Neural crest cell (in vitro differentiated cells): Measurements from ENCODE around the gene ATP2A2. TPM values are rescaled to one million over a fixed set of nuclear protein-coding genes. Genes with fewer than 3 reads are reported as not detected.

ENCODE experiments used
- DNase-seq: peaks from one replicate; pipeline ENCODE4 v3.0.0; 2021; ENCODE audit warnings: low read depth, mixed read lengths, low spot score
- H3K27ac Mint-ChIP-seq: one replicate; pipeline ENCODE4 v1.8.0; 2021; ENCODE audit warnings: mild to moderate bottlenecking, mixed read lengths; ENCODE audit not compliant: unreplicated experiment
- H3K27me3 Mint-ChIP-seq: 2 replicates; pipeline ENCODE4 v1.8.0; 2021; ENCODE audit warnings: low read depth, mild to moderate bottlenecking, mixed read lengths
- H3K36me3 Mint-ChIP-seq: 2 replicates; pipeline ENCODE4 v1.8.0; 2021; ENCODE audit warnings: low read depth, mild to moderate bottlenecking, mixed read lengths
- H3K4me1 Mint-ChIP-seq: 2 replicates; pipeline ENCODE4 v1.8.0; 2021; ENCODE audit warnings: mixed read lengths
- H3K4me3 Mint-ChIP-seq: one replicate; pipeline ENCODE4 v1.8.0; 2021; ENCODE audit warnings: mild to moderate bottlenecking, mixed read lengths
- H3K9me3 Mint-ChIP-seq: 2 replicates; pipeline ENCODE4 v1.8.0; 2021; ENCODE audit warnings: mixed read lengths
- total RNA-seq: library from RNA; stranded (reverse); gene quantifications from 2 replicates; pipeline ENCODE4 v1.2.1, GENCODE V29; 2021
- TF ChIP-seq, protein P1 (sequence below): fragments of 200-600 bp; sonication (generic); conservative IDR thresholded peaks from 2 replicates; pipeline ENCODE4 v1.5.0; 2021; ENCODE audit warnings: antibody characterized with exemption, mild to moderate bottlenecking

ATP2A2 gene
- total RNA-seq, 1 donor from 2014 or later: 242 TPM

DNA sequence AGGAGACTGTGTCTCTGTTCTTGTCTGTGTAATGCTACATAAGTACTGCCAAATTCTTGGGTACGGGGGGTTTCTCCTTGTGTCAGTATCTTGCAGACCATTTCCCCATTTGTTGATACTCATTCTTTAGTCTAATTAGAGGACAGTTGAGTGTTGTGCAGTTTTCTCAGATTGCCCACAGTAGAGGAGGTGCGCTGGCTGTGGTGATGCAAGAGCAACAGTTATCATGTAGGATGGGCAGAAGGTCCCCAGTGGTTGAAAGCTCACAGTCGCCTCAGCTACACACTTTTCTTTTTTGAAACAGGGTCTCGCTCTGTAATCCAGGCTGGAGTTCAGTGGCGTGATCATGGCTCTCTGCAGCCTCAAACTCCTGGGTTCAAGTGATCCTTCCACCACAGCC, 37.8 kb upstream of the ATP2A2 start:
- Mint-ChIP-seq H3K27me3 (no peaks in the 10 kb centered on the region), H3K27ac (no peak overlapping the region), H3K4me1 (peaks cover 23% of the 10 kb centered on the region), H3K4me3 (no peak overlapping the region), H3K9me3 (no peaks in the 10 kb centered on the region), H3K36me3 (peaks cover 21% of the 10 kb centered on the region)
- TF ChIP-seq, protein P1, sequence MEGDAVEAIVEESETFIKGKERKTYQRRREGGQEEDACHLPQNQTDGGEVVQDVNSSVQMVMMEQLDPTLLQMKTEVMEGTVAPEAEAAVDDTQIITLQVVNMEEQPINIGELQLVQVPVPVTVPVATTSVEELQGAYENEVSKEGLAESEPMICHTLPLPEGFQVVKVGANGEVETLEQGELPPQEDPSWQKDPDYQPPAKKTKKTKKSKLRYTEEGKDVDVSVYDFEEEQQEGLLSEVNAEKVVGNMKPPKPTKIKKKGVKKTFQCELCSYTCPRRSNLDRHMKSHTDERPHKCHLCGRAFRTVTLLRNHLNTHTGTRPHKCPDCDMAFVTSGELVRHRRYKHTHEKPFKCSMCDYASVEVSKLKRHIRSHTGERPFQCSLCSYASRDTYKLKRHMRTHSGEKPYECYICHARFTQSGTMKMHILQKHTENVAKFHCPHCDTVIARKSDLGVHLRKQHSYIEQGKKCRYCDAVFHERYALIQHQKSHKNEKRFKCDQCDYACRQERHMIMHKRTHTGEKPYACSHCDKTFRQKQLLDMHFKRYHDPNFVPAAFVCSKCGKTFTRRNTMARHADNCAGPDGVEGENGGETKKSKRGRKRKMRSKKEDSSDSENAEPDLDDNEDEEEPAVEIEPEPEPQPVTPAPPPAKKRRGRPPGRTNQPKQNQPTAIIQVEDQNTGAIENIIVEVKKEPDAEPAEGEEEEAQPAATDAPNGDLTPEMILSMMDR: no peak
- DNase-seq: no peak

DNA sequence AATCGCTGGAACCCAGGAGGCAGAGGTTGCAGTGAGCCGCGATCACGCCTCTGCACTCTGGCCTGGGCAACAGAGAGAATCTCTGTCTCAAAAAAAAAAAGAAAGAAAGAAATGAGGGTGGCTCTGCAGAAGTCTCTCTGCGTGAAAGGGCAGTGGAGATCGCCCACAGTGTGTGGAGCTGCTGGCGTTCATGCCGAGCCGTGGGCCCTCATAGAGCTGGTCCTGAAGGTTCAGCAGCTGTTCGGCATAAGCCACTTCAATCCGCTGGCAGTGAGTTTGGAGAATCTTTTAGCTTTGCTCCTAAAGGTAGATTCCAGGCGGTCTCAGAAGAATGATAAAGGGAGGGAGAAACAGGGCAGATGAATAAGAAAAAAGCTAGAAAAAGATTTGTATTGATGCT, 36.7 kb upstream of the ATP2A2 start:
- H3K36me3 Mint-ChIP-seq: peaks cover 19% of the 10 kb centered on the region
- H3K27ac Mint-ChIP-seq: no peak overlapping the region
- no peak overlapping the region for H3K4me3 Mint-ChIP-seq
- no peaks in the 10 kb centered on the region for H3K9me3 Mint-ChIP-seq
- TF ChIP-seq, protein P1: no peak
- DNase-seq: no peak
- peaks cover 23% of the 10 kb centered on the region for H3K4me1 Mint-ChIP-seq
- H3K27me3 Mint-ChIP-seq: no peaks in the 10 kb centered on the region

DNA sequence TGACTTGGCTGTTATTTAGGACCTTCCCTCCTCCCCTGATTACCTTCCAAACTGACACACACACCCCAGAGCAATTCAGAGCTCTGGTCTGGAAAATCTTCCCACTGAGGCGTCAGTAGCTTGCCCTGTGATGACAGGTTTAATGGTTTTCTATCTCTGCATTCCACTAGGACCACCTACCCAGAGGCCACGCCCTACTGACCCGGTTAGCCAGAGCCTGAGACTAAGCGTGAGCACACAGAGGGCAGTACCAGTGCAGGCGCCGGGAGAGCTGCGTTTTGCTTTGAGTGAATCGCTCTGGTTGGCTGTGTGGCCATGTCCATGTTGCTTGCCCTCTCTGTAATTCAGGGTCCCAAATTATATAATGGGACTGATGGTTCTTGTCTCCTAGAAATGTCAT, 36.2 kb upstream of the ATP2A2 start:
- no peaks in the 10 kb centered on the region for H3K9me3 Mint-ChIP-seq
- peaks cover 17% of the 10 kb centered on the region for H3K36me3 Mint-ChIP-seq
- H3K27ac Mint-ChIP-seq: no peak overlapping the region
- no peaks in the 10 kb centered on the region for H3K27me3 Mint-ChIP-seq
- no peak for DNase-seq
- TF ChIP-seq, protein P1: no peak
- H3K4me3 Mint-ChIP-seq: no peak overlapping the region
- H3K4me1 Mint-ChIP-seq: peaks cover 23% of the 10 kb centered on the region

DNA sequence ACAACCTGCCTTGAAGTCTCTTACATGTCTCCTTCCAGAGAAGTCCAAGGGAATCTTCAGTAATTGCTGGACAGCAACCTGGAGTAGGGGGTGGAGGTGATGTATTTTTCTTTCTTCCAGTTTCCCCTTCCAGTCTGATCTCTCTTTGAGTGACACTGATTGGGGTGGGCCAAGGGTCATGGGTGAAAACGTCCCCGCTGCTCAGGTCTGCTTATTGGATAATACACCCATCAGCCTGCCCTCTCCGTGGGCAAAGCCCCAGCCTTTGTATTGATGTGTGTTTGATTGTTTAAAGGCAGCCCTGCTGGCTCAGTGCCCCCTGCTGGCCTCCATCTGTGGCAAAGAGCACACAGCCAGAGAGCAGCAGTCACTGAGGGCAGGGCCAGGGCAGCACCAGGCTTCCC, 35.7 kb upstream of the ATP2A2 start:
- H3K27ac Mint-ChIP-seq: no peak overlapping the region
- H3K4me1 Mint-ChIP-seq: peaks cover 23% of the 10 kb centered on the region
- H3K4me3 Mint-ChIP-seq: no peak overlapping the region
- no peaks in the 10 kb centered on the region for H3K9me3 Mint-ChIP-seq
- TF ChIP-seq, protein P1: peak; percentile 44
- H3K36me3 Mint-ChIP-seq: peaks cover 14% of the 10 kb centered on the region
- DNase-seq: peak; percentile 9
- H3K27me3 Mint-ChIP-seq: no peaks in the 10 kb centered on the region

DNA sequence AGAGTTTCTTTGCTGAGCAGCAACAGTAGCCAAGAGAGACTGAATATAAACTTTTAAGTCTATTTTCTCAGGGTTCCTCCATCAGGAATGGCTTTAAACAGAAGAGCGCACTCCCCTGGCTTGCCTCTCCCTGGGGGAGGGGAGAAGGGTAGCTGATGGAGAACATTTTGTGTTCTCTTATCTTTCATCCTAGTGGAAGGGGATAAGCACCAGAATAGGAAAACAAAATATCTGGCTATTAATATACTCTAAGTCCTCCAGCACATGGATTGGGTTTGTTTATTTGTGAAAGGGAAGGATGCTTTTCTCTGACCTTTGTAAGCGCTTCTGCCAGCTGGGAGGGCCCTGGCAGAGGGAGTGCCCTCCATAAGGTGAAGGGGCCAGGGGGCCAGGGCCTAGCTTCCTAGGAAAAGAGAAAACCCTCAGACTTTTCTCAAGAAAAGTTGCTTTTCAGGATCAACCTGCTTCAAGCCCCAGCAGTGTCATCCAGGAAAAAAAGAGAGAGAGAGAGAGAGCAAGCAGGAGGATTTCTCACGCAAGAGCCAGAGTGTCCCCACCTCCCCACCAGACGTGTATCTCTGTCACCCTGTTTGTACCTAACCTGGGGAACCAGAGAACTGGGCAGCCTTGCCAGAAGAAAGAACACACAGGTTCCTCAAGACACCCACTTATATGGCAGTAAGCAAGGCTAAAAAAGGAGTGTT, 34.3 kb upstream of the ATP2A2 start:
- DNase-seq: no peak
- H3K27me3 Mint-ChIP-seq: no peaks in the 10 kb centered on the region
- H3K36me3 Mint-ChIP-seq: peaks cover 14% of the 10 kb centered on the region
- TF ChIP-seq, protein P1: no peak
- H3K27ac Mint-ChIP-seq: peak overlapping the region; percentile 58
- peaks cover 23% of the 10 kb centered on the region for H3K4me1 Mint-ChIP-seq
- no peaks in the 10 kb centered on the region for H3K9me3 Mint-ChIP-seq
- H3K4me3 Mint-ChIP-seq: no peak overlapping the region
